HG03439 (cell line): ENCODE results near the gene ZNF107.

Experiments
- ATAC-seq: cut with Tn5 transposase; IDR thresholded peaks from one replicate; pipeline ENCODE4 v1.9.1; 2021; ENCODE audit warnings: mild to moderate bottlenecking, moderate library complexity; ENCODE audit not compliant: unreplicated experiment

Gene ZNF107

GRCh38 chr7:64665980-64666662 lies at the start of gene ZNF107:
TSS of gene ZNF107 (plus strand) at chr7:64666133. CDS start at chr7:64666283, 150 bp downstream.
- peak; percentile 98 for ATAC-seq

- ATAC-seq, result no peak
Measured at GRCh38 chr7:64618785-64619456, 47.0 kb upstream of the ZNF107 start.

- no peak for ATAC-seq
Measured at GRCh38 chr7:64619705-64620104, 46.2 kb upstream of the ZNF107 start.

GRCh38 chr7:64621656-64622055 lies 44.3 kb upstream of the ZNF107 start:
- no peak for ATAC-seq

GRCh38 chr7:64625114-64626082 lies 40.5 kb upstream of the ZNF107 start:
- ATAC-seq, result no peak

GRCh38 chr7:64626083-64626469 lies 39.9 kb upstream of the ZNF107 start:
- no peak for ATAC-seq

- ATAC-seq, result no peak
Measured at GRCh38 chr7:64626557-64626956, 39.4 kb upstream of the ZNF107 start.

GRCh38 chr7:64628192-64628591 lies 37.7 kb upstream of the ZNF107 start:
- ATAC-seq, result no peak

GRCh38 chr7:64628721-64629120 lies 37.2 kb upstream of the ZNF107 start:
- ATAC-seq, result no peak

GRCh38 chr7:64630496-64630895 lies 35.4 kb upstream of the ZNF107 start:
- ATAC-seq, result no peak

- ATAC-seq, result no peak
Measured at GRCh38 chr7:64632029-64632428, 33.9 kb upstream of the ZNF107 start.

GRCh38 chr7:64633401-64633800 lies 32.5 kb upstream of the ZNF107 start:
- ATAC-seq, result no peak

- no peak for ATAC-seq
Measured at GRCh38 chr7:64634406-64635062, 31.4 kb upstream of the ZNF107 start.

- no peak for ATAC-seq
Measured at GRCh38 chr7:64636386-64636785, 29.5 kb upstream of the ZNF107 start.

GRCh38 chr7:64637521-64638445 lies 28.1 kb upstream of the ZNF107 start:
- no peak for ATAC-seq

GRCh38 chr7:64638822-64639221 lies 27.1 kb upstream of the ZNF107 start:
- no peak for ATAC-seq

GRCh38 chr7:64639267-64640001 lies 26.5 kb upstream of the ZNF107 start:
- no peak for ATAC-seq

- ATAC-seq, result no peak
Measured at GRCh38 chr7:64640504-64640903, 25.4 kb upstream of the ZNF107 start.

GRCh38 chr7:64642046-64642445 lies 23.9 kb upstream of the ZNF107 start:
- ATAC-seq, result no peak
